ENCODE data around the gene BIRC3.

DNA sequence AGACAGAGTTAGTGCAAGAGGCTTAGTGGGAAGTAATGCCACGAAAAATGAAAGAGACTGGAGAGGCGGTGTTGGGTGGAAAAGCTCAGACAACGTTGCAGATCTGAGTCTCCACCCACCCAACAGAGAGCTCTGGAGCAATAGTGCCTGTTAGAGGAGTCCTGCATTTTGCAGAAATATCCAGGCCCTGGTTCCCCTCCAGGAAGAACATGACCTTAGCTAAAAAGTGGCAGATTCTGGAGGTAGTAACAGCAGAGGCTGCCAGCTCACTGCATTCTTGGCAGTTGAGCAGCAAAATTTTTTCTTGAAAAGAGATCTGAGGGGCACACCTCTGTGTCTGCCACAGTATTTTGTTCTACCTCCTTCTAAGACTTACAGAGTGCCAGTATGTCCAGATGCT lies 27.7 kb upstream of the BIRC3 start:
- TF ChIP-seq, protein P1, sequence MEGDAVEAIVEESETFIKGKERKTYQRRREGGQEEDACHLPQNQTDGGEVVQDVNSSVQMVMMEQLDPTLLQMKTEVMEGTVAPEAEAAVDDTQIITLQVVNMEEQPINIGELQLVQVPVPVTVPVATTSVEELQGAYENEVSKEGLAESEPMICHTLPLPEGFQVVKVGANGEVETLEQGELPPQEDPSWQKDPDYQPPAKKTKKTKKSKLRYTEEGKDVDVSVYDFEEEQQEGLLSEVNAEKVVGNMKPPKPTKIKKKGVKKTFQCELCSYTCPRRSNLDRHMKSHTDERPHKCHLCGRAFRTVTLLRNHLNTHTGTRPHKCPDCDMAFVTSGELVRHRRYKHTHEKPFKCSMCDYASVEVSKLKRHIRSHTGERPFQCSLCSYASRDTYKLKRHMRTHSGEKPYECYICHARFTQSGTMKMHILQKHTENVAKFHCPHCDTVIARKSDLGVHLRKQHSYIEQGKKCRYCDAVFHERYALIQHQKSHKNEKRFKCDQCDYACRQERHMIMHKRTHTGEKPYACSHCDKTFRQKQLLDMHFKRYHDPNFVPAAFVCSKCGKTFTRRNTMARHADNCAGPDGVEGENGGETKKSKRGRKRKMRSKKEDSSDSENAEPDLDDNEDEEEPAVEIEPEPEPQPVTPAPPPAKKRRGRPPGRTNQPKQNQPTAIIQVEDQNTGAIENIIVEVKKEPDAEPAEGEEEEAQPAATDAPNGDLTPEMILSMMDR (IDR thresholded peaks at IDR 0.05) = no peak
- TF ChIP-seq, protein P2, sequence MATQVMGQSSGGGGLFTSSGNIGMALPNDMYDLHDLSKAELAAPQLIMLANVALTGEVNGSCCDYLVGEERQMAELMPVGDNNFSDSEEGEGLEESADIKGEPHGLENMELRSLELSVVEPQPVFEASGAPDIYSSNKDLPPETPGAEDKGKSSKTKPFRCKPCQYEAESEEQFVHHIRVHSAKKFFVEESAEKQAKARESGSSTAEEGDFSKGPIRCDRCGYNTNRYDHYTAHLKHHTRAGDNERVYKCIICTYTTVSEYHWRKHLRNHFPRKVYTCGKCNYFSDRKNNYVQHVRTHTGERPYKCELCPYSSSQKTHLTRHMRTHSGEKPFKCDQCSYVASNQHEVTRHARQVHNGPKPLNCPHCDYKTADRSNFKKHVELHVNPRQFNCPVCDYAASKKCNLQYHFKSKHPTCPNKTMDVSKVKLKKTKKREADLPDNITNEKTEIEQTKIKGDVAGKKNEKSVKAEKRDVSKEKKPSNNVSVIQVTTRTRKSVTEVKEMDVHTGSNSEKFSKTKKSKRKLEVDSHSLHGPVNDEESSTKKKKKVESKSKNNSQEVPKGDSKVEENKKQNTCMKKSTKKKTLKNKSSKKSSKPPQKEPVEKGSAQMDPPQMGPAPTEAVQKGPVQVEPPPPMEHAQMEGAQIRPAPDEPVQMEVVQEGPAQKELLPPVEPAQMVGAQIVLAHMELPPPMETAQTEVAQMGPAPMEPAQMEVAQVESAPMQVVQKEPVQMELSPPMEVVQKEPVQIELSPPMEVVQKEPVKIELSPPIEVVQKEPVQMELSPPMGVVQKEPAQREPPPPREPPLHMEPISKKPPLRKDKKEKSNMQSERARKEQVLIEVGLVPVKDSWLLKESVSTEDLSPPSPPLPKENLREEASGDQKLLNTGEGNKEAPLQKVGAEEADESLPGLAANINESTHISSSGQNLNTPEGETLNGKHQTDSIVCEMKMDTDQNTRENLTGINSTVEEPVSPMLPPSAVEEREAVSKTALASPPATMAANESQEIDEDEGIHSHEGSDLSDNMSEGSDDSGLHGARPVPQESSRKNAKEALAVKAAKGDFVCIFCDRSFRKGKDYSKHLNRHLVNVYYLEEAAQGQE (IDR thresholded peaks at IDR 0.05; ENCODE audit: insufficient read depth in 1 of 2, low read depth in 2 of 2, low read length in 1 of 2) = no peak
